Stimulated activated CD4-positive, alpha-beta T cell treated with anti-CD3 and anti-CD28 coated beads, Interleukin-4, amount 100 ng/mL, for 1 hour (primary cell): ENCODE data around the gene WDR43.

Experiments
- DNase-seq: peaks from one replicate; pipeline ENCODE4 v3.0.0-alpha.2; 2020

Gene WDR43

GRCh38 chr2:28995765-28996750 is 101.6 kb downstream of the WDR43 start:
- no peak for DNase-seq

- DNase-seq, result no peak
Observed at GRCh38 chr2:28997237-28997846, 102.9 kb downstream of the WDR43 start.
